Activated naive CD4-positive, alpha-beta T cell treated with anti-CD3 and anti-CD28 coated beads for 36 hours (primary cell): ENCODE data around the gene KRT6B. TPM values are rescaled to one million over a fixed set of nuclear protein-coding genes. Genes with fewer than 3 reads are reported as not detected.

Experiments used
- CTCF ChIA-PET: fragments of 350-600 bp; sonication (Branson Sonifier 250); formaldehyde crosslinking; loops from one replicate; lab custom pipeline; 2021; ENCODE audit warnings: antibody characterized with exemption; lab: Charles Lee
- DNase-seq: peaks from one replicate; pipeline ENCODE4 v3.0.0-alpha.2; 2020
- H3K27ac Mint-ChIP-seq: one replicate; pipeline ENCODE4 v1.8.0; 2021; ENCODE audit warnings: mild to moderate bottlenecking, mixed read lengths
- H3K27me3 Mint-ChIP-seq: one replicate; pipeline ENCODE4 v1.8.0; 2021; ENCODE audit warnings: low read depth, mixed read lengths
- H3K36me3 Mint-ChIP-seq: one replicate; pipeline ENCODE4 v1.8.0; 2021; ENCODE audit warnings: low read depth, mixed read lengths
- H3K4me1 Mint-ChIP-seq: one replicate; pipeline ENCODE4 v1.8.0; 2021; ENCODE audit warnings: low read depth, mixed read lengths
- H3K4me3 Mint-ChIP-seq: one replicate; pipeline ENCODE4 v1.8.0; 2021; ENCODE audit warnings: mild to moderate bottlenecking, moderate library complexity, mixed read lengths
- H3K9me3 Mint-ChIP-seq: one replicate; pipeline ENCODE4 v1.8.0; 2021; ENCODE audit warnings: mixed read lengths
- intact Hi-C: fragments of 100-400 bp; cut with micrococcal nuclease; formaldehyde crosslinking; loops from one replicate; pipeline ENCODE4 v1.15.1; 2023
- total RNA-seq, 2 experiments: library from RNA; stranded (reverse); gene quantifications; one replicate each; pipeline ENCODE4 v1.2.3, GENCODE V29; 2021

Gene KRT6B
- total RNA-seq, 2 experiments from 2014 or later = not detected

DNA sequence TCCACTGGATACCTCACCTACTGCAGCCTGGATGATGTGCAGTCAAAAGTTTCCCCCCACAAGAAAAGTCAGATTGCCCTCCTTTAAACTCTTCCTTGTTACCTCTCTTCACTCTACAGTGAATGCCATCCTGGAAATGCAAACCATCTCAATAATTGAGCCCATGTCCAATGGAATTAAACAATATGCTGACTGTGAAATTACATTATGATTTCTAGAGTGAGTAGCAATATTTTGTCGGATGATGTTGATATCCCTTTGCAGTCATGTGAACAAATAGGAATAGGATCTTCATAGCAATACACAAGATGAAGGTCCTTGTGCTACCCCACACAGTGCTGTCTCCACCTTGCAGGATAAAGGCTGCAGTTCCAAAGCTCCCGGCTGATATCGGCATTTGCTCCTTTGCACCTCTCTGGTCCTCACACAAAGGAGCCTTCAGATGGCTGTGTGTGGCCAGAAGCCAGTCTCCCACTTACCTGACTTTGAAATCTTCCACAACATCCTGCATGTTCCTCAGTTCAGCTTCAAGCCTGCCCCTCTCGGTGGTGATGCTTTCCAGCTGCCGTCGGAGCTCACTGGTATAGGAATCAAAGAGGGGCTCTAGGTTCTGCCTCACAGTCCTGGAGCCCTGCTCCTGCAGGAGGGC is 19.3 kb downstream of the KRT6B start:
- intact Hi-C loops = no loop called here
- DNase-seq = no peak
- no peaks in the 10 kb centered on the region for H3K36me3 Mint-ChIP-seq
- CTCF ChIA-PET = no interaction called here
- no peak overlapping the region for H3K4me3 Mint-ChIP-seq
- H3K27ac Mint-ChIP-seq = no peak overlapping the region
- H3K4me1 Mint-ChIP-seq = no peaks in the 10 kb centered on the region
- H3K27me3 Mint-ChIP-seq = peaks cover 11% of the 10 kb centered on the region
- no peaks in the 10 kb centered on the region for H3K9me3 Mint-ChIP-seq

DNA sequence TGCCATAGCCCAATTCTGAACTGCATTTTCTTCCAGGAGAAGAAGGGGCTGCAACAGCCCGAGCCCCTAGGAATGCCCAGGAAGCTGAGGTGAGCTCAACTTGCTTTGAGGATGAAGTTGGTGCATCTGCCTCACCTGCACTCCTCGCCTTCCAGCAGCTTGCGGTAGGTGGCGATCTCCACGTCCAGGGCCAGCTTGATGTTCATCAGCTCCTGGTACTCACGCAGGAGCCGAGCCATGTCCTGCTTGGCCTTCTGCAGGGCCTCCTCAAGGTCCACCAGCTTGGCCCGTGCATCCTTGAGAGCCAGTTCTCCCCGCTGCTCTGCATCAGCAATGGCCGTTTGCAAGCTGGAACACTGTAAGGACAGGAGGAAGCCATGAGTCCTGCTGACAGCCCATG is 23.8 kb downstream of the KRT6B start:
- H3K27me3 Mint-ChIP-seq = peaks cover 10% of the 10 kb centered on the region
- intact Hi-C loops = no loop called here

DNA sequence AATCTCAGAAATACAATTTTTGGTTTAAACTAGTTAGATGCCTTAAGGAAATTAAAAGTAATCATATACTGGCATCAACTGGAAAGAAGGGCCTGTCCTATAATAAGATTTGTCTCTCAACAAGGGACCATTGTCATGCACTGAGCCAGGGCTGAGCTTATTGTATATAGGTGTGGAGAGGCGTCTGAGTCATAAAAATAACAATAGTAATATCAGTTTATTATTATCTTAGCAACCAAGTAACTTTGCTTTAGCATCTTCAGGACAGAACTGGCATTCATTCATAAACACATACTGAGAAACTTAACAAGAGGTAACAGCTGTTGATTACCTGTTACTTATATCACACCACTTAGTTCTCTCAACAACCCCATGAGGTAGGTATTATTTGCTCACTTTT is 24.9 kb downstream of the KRT6B start:
- peaks cover 10% of the 10 kb centered on the region for H3K27me3 Mint-ChIP-seq
- H3K36me3 Mint-ChIP-seq = no peaks in the 10 kb centered on the region
- H3K27ac Mint-ChIP-seq = no peak overlapping the region
- no peaks in the 10 kb centered on the region for H3K9me3 Mint-ChIP-seq
- CTCF ChIA-PET = interaction anchor here (0.6 to 1.0 kb wide), 2 partner anchors 53 to 441 kb away, joined by 3 read pairs; no protein-coding TSS in a partner anchor
- no peak overlapping the region for H3K4me3 Mint-ChIP-seq
- intact Hi-C loops = no loop called here
- no peaks in the 10 kb centered on the region for H3K4me1 Mint-ChIP-seq
- no peak for DNase-seq

More for the DNA sequence above, 23.8 kb downstream of the KRT6B start:
- Mint-ChIP-seq H3K4me3 (no peak overlapping the region), H3K36me3 (no peaks in the 10 kb centered on the region), H3K9me3 (no peaks in the 10 kb centered on the region), H3K27ac (no peak overlapping the region), H3K4me1 (no peaks in the 10 kb centered on the region)
- no peak for DNase-seq
- CTCF ChIA-PET = interaction anchor here (0.9 to 1.0 kb wide), 2 partner anchors 19 to 54 kb away, joined by 3 read pairs; no protein-coding TSS in a partner anchor

DNA sequence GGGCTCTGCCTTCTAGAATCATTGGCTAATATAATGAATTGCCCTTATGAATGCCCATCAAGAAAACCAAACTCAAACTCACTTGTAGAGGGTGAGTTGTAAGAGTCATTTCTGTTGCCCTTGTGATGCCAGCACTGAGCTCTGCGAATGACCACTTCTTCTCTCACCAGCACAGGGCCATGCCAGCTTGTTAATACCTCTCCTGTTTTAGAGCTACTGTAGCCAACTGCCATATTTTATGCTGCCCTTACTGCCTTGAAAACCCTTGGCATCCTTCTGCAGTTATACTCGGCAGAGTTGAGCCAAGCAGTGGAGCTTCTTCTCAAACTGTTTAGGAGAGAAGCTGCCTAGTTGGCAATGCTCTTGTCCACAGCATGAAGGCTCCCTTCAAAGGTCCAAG is 25.9 kb downstream of the KRT6B start:
- Mint-ChIP-seq H3K4me1 (no peaks in the 10 kb centered on the region), H3K27ac (no peak overlapping the region), H3K4me3 (no peak overlapping the region), H3K27me3 (peaks cover 6% of the 10 kb centered on the region), H3K9me3 (no peaks in the 10 kb centered on the region), H3K36me3 (no peaks in the 10 kb centered on the region)
- intact Hi-C loops = no loop called here
- DNase-seq = no peak
- CTCF ChIA-PET = interaction anchor here (0.8 kb wide), 1 partner anchor 48 kb away, joined by 3 read pairs; the partner anchor contains the start of gene KRT6C

DNA sequence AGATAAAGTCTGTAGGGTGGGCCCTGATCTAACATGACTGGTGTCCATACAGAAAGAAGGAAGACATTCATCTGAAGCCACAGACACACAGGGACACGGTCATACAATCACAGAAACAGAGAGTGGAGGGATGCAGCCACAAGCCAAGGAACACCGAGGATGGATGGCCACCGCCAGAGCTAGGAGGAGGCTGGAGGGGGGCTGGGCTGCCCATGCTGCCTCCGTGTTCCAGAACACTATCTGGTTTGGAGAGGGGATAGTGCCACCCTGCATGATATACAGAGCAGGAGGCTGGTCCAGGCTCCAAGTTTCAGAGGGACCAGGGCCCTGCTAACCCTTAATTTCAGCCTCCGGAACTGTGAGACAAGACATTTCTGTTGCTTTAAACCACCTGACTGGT is 26.5 kb downstream of the KRT6B start:
- Mint-ChIP-seq H3K4me3 (no peak overlapping the region), H3K36me3 (no peaks in the 10 kb centered on the region), H3K9me3 (no peaks in the 10 kb centered on the region), H3K27ac (no peak overlapping the region), H3K4me1 (no peaks in the 10 kb centered on the region), H3K27me3 (peaks cover 4% of the 10 kb centered on the region)
- no peak for DNase-seq
- CTCF ChIA-PET = interaction anchor here (0.8 kb wide), 1 partner anchor 49 kb away, joined by 3 read pairs; the partner anchor contains the start of gene KRT6C
- intact Hi-C loops = no loop called here

DNA sequence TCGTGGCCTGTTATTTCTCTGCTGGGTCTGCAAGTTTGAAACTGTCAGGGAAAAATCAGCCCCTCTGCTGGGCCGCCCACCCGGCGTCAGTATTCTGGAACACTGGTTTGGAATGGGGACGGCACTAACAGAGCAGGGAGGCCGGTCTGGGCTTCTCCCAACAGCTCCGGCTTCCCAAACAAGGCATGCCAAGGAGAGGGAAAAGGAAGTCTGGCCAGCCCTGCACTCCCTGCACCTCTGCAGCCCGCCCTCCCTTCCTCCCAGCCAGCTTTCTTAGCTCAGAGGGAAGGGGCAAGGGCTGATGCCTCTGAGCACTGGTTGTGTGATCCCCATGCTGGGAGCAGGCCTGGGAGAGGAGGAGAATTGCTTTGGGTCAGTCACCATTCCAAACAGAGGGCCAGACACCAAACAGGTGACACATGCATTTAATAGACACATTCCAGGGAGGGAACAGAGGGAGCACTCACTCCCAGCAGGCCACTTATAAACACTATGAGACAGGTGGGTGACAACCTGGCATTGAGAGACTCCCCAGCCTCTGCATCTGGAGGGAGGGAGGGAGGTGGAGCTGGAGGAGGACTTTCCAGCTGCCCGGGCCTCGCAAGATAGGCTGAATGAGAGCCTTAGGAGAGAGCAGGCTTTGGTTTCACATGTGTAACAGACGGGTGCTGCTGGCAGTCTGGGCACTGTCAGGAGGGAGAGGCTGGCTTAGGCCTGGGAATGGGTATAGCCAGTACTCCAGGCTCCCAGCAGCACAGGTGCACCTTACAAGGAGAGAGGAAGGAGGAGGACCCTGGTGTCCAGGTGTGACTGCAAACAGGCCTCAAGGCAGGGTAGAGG is 28.1 kb downstream of the KRT6B start:
- intact Hi-C loops = no loop called here
- H3K27ac Mint-ChIP-seq = no peak overlapping the region
- CTCF ChIA-PET = interaction anchor here (0.6 kb wide), 1 partner anchor 62 kb away, joined by 3 read pairs; no protein-coding TSS in a partner anchor

DNA sequence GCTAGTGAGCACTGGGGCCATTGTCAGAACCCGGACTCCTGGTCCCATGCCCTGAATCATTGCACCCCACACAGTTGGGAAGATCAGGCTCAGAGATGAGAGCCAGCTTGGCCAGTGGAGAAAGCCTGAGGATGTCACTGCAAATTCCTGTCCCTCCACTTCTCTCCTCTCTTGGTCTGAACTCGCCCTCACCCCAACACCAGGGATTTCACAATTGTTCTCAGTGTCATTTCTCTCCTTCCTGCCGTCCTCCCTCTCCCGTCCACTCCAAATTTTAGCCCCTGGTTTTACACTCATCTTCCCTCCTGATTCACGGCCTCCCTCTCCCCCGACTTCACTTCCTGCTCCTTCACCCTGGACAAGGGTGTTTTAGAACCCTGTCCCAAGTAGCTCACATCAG is 28.9 kb downstream of the KRT6B start:
- no peaks in the 10 kb centered on the region for H3K27me3 Mint-ChIP-seq
- DNase-seq = no peak
- H3K4me1 Mint-ChIP-seq = no peaks in the 10 kb centered on the region
- H3K4me3 Mint-ChIP-seq = no peak overlapping the region
- intact Hi-C loops = no loop called here
- no peaks in the 10 kb centered on the region for H3K36me3 Mint-ChIP-seq
- CTCF ChIA-PET = interaction anchor here (0.6 to 1.0 kb wide), 2 partner anchors 61 to 462 kb away, joined by 3 read pairs; no protein-coding TSS in a partner anchor
- H3K9me3 Mint-ChIP-seq = no peaks in the 10 kb centered on the region
- no peak overlapping the region for H3K27ac Mint-ChIP-seq

More for the DNA sequence above, 28.1 kb downstream of the KRT6B start:
- Mint-ChIP-seq H3K4me3 (no peak overlapping the region), H3K9me3 (no peaks in the 10 kb centered on the region), H3K4me1 (no peaks in the 10 kb centered on the region), H3K36me3 (no peaks in the 10 kb centered on the region), H3K27me3 (peaks cover 2% of the 10 kb centered on the region)
- no peak for DNase-seq

DNA sequence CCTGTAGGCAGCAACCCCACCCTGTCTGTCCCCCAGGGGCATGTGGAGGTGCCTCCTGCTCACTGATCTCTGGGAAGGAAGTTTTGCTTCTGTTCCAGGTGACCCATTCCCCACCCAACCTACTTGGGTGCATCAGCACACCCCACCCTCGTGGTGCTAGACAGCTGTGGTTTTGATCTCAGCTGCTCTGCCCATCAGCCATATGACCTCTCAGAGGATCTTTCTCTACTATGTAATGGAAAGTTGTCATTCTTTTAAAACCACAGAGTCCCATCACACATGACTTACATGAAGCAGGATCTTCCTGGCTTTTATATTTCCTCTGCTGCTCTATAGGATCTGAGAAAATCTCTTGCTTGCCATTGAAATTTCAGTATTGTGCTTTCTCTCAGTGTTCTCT is 32.3 kb downstream of the KRT6B start:
- H3K27me3 Mint-ChIP-seq = no peaks in the 10 kb centered on the region
- H3K27ac Mint-ChIP-seq = no peak overlapping the region
- no peak overlapping the region for H3K4me3 Mint-ChIP-seq
- CTCF ChIA-PET = no interaction called here
- H3K9me3 Mint-ChIP-seq = no peaks in the 10 kb centered on the region
- intact Hi-C loops = no loop called here
- H3K4me1 Mint-ChIP-seq = no peaks in the 10 kb centered on the region
- no peak for DNase-seq
- H3K36me3 Mint-ChIP-seq = no peaks in the 10 kb centered on the region

DNA sequence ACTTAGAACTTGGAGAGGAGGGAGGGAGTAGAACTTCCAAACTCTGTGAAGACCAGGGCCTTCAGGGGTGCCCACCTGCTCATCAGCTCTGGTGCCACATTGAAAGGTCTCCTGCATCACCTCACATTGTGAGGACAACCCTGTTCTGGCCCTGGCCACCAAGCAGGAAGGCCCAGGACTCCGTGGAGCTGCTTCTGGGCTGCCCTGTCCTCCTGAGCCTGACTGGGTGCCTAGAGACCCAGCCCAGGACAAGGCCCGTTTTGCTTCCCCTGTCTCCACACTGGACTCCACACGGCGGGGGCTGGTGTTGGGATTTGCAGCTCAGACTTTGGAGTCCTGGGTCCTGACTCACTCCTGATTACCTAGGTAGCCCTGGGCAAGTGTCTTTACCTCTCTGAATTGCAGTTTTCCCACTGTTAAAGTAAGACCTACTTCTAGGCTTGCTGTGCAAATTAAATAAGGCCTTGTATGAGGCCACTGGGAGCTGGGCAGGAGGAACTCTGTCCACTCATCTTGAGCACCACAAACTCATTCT is 33.3 kb downstream of the KRT6B start:
- no peaks in the 10 kb centered on the region for H3K9me3 Mint-ChIP-seq
- H3K4me3 Mint-ChIP-seq = no peak overlapping the region
- intact Hi-C loops = no loop called here
- H3K27ac Mint-ChIP-seq = no peak overlapping the region
- no peaks in the 10 kb centered on the region for H3K36me3 Mint-ChIP-seq
- CTCF ChIA-PET = interaction anchor here (0.7 kb wide), 1 partner anchor 471 kb away, joined by 3 read pairs; no protein-coding TSS in a partner anchor
- no peaks in the 10 kb centered on the region for H3K27me3 Mint-ChIP-seq
- DNase-seq = no peak
- H3K4me1 Mint-ChIP-seq = no peaks in the 10 kb centered on the region

DNA sequence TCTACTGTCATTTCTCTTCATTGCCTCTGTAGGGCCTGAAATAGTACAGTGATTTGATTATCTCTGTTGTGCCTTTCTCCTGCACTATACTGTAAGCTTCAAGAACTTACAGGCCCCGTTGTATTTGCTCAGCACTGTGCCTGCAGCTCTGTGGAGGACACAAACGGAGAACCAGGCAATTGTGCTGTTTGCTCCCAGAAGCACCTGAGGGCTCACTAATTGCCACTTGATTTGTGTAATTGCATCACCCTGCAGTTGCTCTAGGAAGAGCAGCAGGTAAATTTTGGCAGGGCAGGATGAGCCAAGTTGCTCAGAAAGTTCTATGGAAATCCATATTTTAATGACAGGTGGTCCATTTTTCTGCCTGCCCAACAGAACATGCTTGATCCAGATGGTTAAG is 34.2 kb downstream of the KRT6B start:
- Mint-ChIP-seq H3K9me3 (no peaks in the 10 kb centered on the region), H3K4me3 (no peak overlapping the region), H3K4me1 (no peaks in the 10 kb centered on the region), H3K27me3 (no peaks in the 10 kb centered on the region), H3K36me3 (no peaks in the 10 kb centered on the region), H3K27ac (no peak overlapping the region)
- DNase-seq = no peak
- CTCF ChIA-PET = no interaction called here
- intact Hi-C loops = no loop called here

DNA sequence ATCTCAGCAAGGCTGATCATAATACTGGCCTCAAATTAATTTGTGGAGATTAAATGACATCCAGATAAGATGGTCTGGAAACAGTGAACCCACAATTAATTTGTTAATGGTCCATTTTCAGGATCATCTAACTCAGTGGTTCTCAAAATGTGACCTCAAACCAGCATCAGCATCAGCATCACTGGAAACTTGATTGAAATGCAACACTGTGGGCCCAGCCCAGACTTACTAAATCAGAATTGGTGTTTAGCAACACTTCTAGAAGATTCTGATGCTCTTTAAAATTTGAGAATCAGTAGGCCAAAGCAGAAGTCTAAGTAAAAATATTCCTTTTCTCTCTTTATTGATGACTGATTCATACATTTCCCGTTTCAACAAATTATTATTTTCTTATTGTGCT is 35.2 kb downstream of the KRT6B start:
- no peaks in the 10 kb centered on the region for H3K9me3 Mint-ChIP-seq
- no peak overlapping the region for H3K27ac Mint-ChIP-seq
- H3K27me3 Mint-ChIP-seq = no peaks in the 10 kb centered on the region
- no peaks in the 10 kb centered on the region for H3K36me3 Mint-ChIP-seq
- CTCF ChIA-PET = no interaction called here
- H3K4me1 Mint-ChIP-seq = no peaks in the 10 kb centered on the region
- no peak overlapping the region for H3K4me3 Mint-ChIP-seq
- intact Hi-C loops = no loop called here
- DNase-seq = no peak

DNA sequence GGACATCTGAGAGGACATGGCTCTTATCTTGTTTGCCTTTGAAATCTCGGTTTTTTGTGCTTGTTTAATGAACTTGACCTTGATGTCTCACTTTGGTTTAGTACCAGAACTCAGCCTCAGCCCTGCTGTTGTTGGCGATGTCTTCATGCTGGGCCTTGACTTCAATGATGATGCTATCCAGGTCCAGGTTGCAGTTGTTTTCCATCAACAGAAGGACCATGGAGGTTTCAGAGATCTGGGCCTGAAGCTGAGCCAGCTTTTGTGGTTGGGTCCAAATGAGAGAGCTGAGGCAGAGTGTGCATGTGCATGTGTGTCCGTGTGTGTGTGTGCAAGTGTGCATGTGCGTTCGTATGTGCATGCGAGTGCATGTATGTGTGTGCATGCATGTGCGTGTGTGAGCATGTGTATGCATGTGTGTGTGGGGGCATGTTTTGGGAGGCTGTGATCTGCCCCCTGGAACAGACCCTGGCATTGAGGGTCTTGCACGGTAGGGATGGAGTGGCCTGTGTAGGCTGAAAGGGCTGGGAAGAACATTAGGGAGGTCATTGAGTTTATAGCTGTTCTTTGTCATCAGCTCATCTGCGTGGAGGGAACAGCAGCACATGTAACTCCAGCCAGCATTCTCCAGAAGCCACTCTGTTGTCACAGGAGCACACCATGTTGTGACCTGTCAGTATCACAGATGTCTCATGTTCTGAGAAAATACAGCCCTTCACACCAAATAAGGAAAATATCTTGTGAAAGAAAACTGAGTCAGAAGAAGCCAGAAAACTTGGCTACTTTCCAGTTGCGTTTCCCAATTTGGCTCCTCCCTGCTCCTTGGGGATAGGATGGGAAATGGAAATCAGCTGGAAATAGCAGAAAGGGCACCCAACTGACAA is 35.8 kb downstream of the KRT6B start:
- Mint-ChIP-seq H3K4me3 (no peak overlapping the region), H3K27ac (no peak overlapping the region), H3K27me3 (no peaks in the 10 kb centered on the region), H3K9me3 (no peaks in the 10 kb centered on the region), H3K4me1 (no peaks in the 10 kb centered on the region), H3K36me3 (no peaks in the 10 kb centered on the region)
- CTCF ChIA-PET = no interaction called here
- intact Hi-C loops = no loop called here
- no peak for DNase-seq
